Smooth muscle cell of the brain vasculature (primary cell): Measurements from ENCODE around the gene COBL.

Experiments used
- DNase-seq: peaks from one replicate; pipeline ENCODE4 v3.0.0-alpha.2; 2012; ENCODE audit warnings: low read depth, low spot score

The COBL gene

GRCh38 chr7:51079494-51079893 lies 237.1 kb downstream of the COBL start:
- no peak for DNase-seq

GRCh38 chr7:51078653-51079052 lies 238.0 kb downstream of the COBL start:
- DNase-seq, result no peak

- no peak for DNase-seq
These were observed 238.6 kb downstream of the COBL start for GRCh38 chr7:51077987-51078370.

- no peak for DNase-seq
These were observed 239.2 kb downstream of the COBL start for GRCh38 chr7:51077316-51077986.

GRCh38 chr7:51075681-51076580 lies 240.7 kb downstream of the COBL start:
- DNase-seq, result no peak

GRCh38 chr7:51073171-51073570 lies 243.4 kb downstream of the COBL start:
- DNase-seq, result no peak

- DNase-seq, result no peak
These were observed 244.3 kb downstream of the COBL start for GRCh38 chr7:51072281-51072680.

- no peak for DNase-seq
These were observed 245.2 kb downstream of the COBL start for GRCh38 chr7:51071427-51071826.

- no peak for DNase-seq
These were observed 246.5 kb downstream of the COBL start for GRCh38 chr7:51070151-51070550.

GRCh38 chr7:51069411-51070083 lies 247.1 kb downstream of the COBL start:
- no peak for DNase-seq

GRCh38 chr7:51068401-51068800 lies 248.2 kb downstream of the COBL start:
- DNase-seq, result no peak

GRCh38 chr7:51067757-51068156 lies 248.9 kb downstream of the COBL start:
- DNase-seq, result peak; percentile 72

GRCh38 chr7:51067258-51067657 lies 249.4 kb downstream of the COBL start:
- no peak for DNase-seq

GRCh38 chr7:51066405-51066882 lies 250.2 kb downstream of the COBL start:
- no peak for DNase-seq

- no peak for DNase-seq
These were observed 250.8 kb downstream of the COBL start for GRCh38 chr7:51065766-51066165.

GRCh38 chr7:51064688-51065087 lies 251.9 kb downstream of the COBL start:
- no peak for DNase-seq

GRCh38 chr7:51062222-51062987 lies 254.2 kb downstream of the COBL start:
- DNase-seq, result no peak

GRCh38 chr7:51060536-51060935 lies 256.1 kb downstream of the COBL start:
- DNase-seq, result no peak

- no peak for DNase-seq
These were observed 257.0 kb downstream of the COBL start for GRCh38 chr7:51059504-51060142.

GRCh38 chr7:51058764-51059163 lies 257.8 kb downstream of the COBL start:
- DNase-seq, result no peak
